IPS-NIHi11 (cell line): ENCODE measurements around the gene PEAR1.

ENCODE experiments used
- DNase-seq: peaks from one replicate; pipeline ENCODE4 v3.0.0; 2012; ENCODE audit warnings: mixed read lengths, low spot score

PEAR1 gene

GRCh38 chr1:156936721-156937220 is 43.3 kb downstream of the PEAR1 start:
- no peak for DNase-seq

- no peak for DNase-seq
Measured at GRCh38 chr1:156937883-156938282, 44.4 kb downstream of the PEAR1 start.

GRCh38 chr1:156938813-156939212 is 45.3 kb downstream of the PEAR1 start:
- no peak for DNase-seq

- DNase-seq, result no peak
Measured at GRCh38 chr1:156939786-156940334, 46.3 kb downstream of the PEAR1 start.

- no peak for DNase-seq
Measured at GRCh38 chr1:156941675-156942074, 48.2 kb downstream of the PEAR1 start.

- DNase-seq, result no peak
Measured at GRCh38 chr1:156942176-156942575, 48.7 kb downstream of the PEAR1 start.

GRCh38 chr1:156942576-156942975 is 49.1 kb downstream of the PEAR1 start:
- no peak for DNase-seq

GRCh38 chr1:156943756-156944155 is 50.2 kb downstream of the PEAR1 start:
- DNase-seq, result no peak

GRCh38 chr1:156944268-156944667 is 50.8 kb downstream of the PEAR1 start:
- no peak for DNase-seq

GRCh38 chr1:156944848-156945247 is 51.3 kb downstream of the PEAR1 start:
- DNase-seq, result no peak

GRCh38 chr1:156945881-156946661 is 52.6 kb downstream of the PEAR1 start:
- DNase-seq, result no peak

GRCh38 chr1:156947127-156947526 is 53.6 kb downstream of the PEAR1 start:
- DNase-seq, result no peak

GRCh38 chr1:156947818-156948525 is 54.5 kb downstream of the PEAR1 start:
- DNase-seq, result no peak

- peak; percentile 54 for DNase-seq
Measured at GRCh38 chr1:156948708-156949107, 55.2 kb downstream of the PEAR1 start.

GRCh38 chr1:156949127-156949526 is 55.6 kb downstream of the PEAR1 start:
- no peak for DNase-seq

GRCh38 chr1:156951371-156951770 is 57.9 kb downstream of the PEAR1 start:
- no peak for DNase-seq

- DNase-seq, result no peak
Measured at GRCh38 chr1:156953571-156953970, 60.1 kb downstream of the PEAR1 start.

- DNase-seq, result no peak
Measured at GRCh38 chr1:156956333-156956732, 62.8 kb downstream of the PEAR1 start.

- no peak for DNase-seq
Measured at GRCh38 chr1:156957634-156958033, 64.1 kb downstream of the PEAR1 start.

- no peak for DNase-seq
Measured at GRCh38 chr1:156958247-156958714, 64.8 kb downstream of the PEAR1 start.

- peak; percentile 29 for DNase-seq
Measured at GRCh38 chr1:156959414-156959813, 65.9 kb downstream of the PEAR1 start.

GRCh38 chr1:156959925-156960324 is 66.4 kb downstream of the PEAR1 start:
- no peak for DNase-seq

- DNase-seq, result no peak
Measured at GRCh38 chr1:156961709-156962108, 68.2 kb downstream of the PEAR1 start.
